ENCODE measurements around the gene BSN.

The BSN gene

DNA sequence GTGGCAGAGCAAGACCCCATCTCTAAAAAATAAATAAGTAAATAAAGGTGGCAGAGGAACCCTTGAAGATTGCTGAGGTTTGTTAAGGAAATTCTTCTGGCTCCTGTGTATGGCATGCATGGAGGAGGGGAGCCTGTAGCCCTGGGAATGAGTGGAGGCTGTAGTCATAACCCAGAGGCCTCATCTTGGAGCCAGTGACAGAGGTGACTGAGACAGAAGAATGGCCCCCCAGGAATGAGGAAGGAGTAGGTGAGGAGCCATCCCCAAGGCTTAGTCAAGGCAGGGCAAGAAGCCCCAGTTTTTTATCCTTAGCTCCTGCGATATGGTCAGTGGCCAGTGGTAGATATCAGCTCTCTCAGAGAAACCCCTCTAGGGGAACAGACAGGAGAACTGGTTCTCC lies 46.5 kb downstream of the BSN start:
- H3K4me3 ChIP-seq (ENCODE audit: control insufficient read depth, low read depth, low read length), result no peak overlapping the region
- TF ChIP-seq, protein P1, sequence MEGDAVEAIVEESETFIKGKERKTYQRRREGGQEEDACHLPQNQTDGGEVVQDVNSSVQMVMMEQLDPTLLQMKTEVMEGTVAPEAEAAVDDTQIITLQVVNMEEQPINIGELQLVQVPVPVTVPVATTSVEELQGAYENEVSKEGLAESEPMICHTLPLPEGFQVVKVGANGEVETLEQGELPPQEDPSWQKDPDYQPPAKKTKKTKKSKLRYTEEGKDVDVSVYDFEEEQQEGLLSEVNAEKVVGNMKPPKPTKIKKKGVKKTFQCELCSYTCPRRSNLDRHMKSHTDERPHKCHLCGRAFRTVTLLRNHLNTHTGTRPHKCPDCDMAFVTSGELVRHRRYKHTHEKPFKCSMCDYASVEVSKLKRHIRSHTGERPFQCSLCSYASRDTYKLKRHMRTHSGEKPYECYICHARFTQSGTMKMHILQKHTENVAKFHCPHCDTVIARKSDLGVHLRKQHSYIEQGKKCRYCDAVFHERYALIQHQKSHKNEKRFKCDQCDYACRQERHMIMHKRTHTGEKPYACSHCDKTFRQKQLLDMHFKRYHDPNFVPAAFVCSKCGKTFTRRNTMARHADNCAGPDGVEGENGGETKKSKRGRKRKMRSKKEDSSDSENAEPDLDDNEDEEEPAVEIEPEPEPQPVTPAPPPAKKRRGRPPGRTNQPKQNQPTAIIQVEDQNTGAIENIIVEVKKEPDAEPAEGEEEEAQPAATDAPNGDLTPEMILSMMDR (IDR thresholded peaks at IDR 0.05; ENCODE audit: control insufficient read depth, insufficient read depth, low read depth, low read length, missing control alignments), result no peak
- no peak for DNase-seq (ENCODE audit: low read depth)

DNA sequence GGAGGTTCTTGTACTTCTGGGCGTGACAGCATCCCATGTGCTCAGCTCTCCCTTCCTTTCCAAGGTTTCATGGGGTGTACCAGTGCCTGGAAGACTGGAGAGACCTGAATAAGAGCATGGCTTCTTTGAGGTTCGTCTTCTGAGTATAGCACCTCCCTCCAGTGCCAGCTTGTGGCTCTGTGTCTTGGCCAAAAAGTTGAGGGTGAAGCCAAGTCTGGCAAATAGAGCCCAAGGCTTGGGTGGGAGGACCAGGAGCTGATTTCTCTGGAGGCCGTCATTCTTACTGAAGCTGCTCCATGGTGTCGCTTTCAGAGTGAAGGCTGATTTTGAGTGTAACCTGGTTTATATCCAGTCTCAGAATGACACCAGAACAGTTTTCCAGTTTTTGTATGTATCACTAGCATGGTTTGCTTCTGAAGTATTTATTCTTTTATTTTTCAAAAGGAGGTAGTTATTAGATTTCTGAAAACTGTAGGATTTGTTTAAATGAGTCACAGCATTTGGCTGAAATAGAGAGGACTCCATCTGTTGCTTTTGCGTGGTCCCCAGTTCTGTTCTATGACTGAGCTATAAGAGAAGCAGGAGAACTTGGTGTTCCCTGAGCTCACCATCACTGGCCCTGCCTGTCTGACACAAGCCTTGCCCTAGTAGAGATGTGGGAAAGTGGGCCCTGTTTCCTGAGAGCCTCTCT lies 47.2 kb downstream of the BSN start:
- DNase-seq (ENCODE audit: low read depth), result no peak
- H3K4me3 ChIP-seq (ENCODE audit: control insufficient read depth, low read depth, low read length), result no peak overlapping the region
- TF ChIP-seq, protein P1 (IDR thresholded peaks at IDR 0.05; ENCODE audit: control insufficient read depth, insufficient read depth, low read depth, low read length, missing control alignments), result no peak

DNA sequence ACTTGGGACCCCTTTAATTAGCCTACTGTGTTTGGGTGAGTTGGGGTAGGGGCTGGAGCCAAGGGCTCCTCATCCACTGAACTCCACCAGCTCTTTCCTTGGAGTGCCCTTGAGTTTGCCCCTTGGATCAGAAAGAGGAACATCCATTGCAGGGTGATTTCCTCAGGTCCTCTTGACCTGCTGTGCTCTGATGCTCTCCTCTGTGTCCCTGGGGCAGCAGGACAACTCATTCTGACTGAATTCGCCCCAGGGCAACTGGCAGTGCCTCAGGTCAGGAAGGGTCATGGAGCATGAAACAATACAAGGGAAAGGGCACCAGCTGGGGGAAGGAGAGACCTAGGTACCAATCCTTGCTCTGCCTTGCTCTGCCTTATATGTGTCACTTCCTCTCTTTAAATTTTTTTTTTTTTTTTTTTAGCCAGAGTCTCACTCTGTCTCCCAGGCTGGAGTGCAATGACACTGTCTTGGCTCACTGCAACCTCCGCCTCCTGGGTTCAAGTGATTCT lies 47.8 kb downstream of the BSN start:
- TF ChIP-seq, protein P1 (IDR thresholded peaks at IDR 0.05; ENCODE audit: control insufficient read depth, insufficient read depth, low read depth, low read length, missing control alignments), result no peak
- H3K4me3 ChIP-seq (ENCODE audit: control insufficient read depth, low read depth, low read length), result no peak overlapping the region
- no peak for DNase-seq (ENCODE audit: low read depth)

DNA sequence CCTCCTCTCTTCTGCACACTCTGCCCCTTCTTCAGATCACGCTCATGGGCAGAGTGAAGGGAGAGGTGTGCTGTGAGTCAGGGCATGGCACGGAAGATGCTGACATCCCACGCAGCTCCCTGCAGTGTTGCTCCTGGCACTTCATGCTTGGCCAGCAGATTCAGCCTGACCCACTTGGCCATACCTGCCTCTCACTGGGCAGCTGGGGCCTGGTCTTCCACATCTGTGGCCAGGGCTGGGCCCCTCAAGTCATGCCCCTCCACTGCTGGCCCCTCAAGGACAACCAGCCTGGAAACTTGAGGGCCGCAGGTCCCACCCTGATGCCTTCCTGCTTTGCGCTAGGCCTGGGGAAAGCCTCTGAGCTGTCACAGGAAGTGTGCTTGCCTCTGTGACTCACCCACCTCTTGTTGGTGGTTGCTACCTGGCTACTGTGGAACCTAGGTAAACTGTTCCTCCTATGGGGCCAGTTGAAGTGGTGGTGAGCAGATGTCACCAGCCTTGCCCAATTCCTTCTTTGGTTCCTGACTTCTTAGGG lies 48.7 kb downstream of the BSN start:
- TF ChIP-seq, protein P1 (IDR thresholded peaks at IDR 0.05; ENCODE audit: control insufficient read depth, insufficient read depth, low read depth, low read length, missing control alignments), result no peak
- no peak overlapping the region for H3K4me3 ChIP-seq (ENCODE audit: control insufficient read depth, low read depth, low read length)
- no peak for DNase-seq (ENCODE audit: low read depth)

DNA sequence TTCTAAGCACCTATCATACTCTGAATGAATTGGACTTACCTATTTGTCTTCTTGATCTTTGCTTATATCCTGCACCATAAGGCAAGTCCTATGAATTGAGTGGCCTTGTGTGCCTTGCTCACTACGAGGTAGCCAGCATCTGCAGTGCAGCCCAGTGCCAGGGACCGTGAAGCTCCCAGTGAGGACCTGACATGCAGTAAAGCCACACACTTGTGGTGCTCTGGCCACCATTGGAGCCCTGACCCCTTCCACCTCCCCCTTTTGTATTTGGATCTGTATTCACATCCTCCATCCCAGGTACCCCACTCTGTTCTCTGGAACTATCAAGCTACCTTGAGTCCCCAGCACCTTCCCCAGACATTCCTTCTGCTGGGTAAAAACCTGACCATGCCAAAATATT lies 52.1 kb downstream of the BSN start:
- TF ChIP-seq, protein P1 (IDR thresholded peaks at IDR 0.05; ENCODE audit: control insufficient read depth, insufficient read depth, low read depth, low read length, missing control alignments), result no peak
- H3K4me3 ChIP-seq (ENCODE audit: control insufficient read depth, low read depth, low read length), result no peak overlapping the region

DNA sequence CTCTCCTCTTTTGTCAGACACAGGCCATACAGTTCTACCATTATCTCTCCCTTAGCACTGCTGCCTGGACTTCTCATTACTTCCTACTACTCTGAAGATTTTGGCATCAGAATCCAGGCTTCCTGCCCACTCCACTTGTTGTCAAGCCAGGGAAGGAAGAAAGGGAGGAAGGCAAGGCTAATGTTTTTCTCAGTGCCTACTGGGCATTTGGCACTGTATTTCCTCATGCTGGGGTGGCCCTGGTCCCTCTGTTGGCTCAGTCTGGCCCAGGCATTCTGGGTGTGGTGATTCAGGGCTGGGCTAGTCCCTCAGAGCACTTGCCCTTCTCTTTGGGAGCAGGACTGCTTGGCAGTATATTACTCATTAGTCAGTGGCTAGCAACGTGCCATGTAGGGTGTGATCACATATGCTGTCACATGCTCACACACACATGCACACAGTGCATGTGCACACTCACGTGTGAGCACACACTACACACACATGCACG lies 52.9 kb downstream of the BSN start:
- no peak for DNase-seq (ENCODE audit: low read depth)
- H3K4me3 ChIP-seq (ENCODE audit: control insufficient read depth, low read depth, low read length), result no peak overlapping the region
- TF ChIP-seq, protein P1 (IDR thresholded peaks at IDR 0.05; ENCODE audit: control insufficient read depth, insufficient read depth, low read depth, low read length, missing control alignments), result no peak

More for the DNA sequence above, 52.1 kb downstream of the BSN start:
- DNase-seq (ENCODE audit: low read depth), result no peak

All from AG09309 (cell line).